HL-60 (cell line): ENCODE results near the gene SGK1.

Experiments
- DNase-seq, 2 experiments: peaks; one replicate each; pipeline ENCODE4 v3.0.0-alpha.2; 2010 to 2020; ENCODE audit warnings: low read depth in 1 of 2, low spot score in 1 of 2
- H3K27ac ChIP-seq: fragments of 250-450 bp; sonication (Bioruptor Pico); replicated peaks from 2 replicates; pipeline ENCODE4 v1.5.1; 2020; ENCODE audit warnings: mild to moderate bottlenecking, moderate library complexity
- H3K27me3 ChIP-seq: fragments of 250-450 bp; sonication (Bioruptor Pico); 2 replicates; pipeline ENCODE4 v1.5.1; 2021; ENCODE audit warnings: mild to moderate bottlenecking, moderate library complexity; ENCODE audit not compliant: insufficient read depth, poor library complexity, severe bottlenecking
- H3K4me3 ChIP-seq: replicated peaks from 2 replicates; pipeline ENCODE4 v1.5.1; 2011; ENCODE audit warnings: mild to moderate bottlenecking, control low read depth, low read length; ENCODE audit not compliant: insufficient read depth
- GABPA ChIP-seq: IDR thresholded peaks from 2 replicates; pipeline ENCODE4 v1.6.1; 2012; ENCODE audit warnings: low read depth
- POLR2AphosphoS5 ChIP-seq: IDR thresholded peaks from 2 replicates; pipeline ENCODE4 v1.6.1; 2012; ENCODE audit warnings: low read depth
- SPI1 ChIP-seq: IDR thresholded peaks from 2 replicates; pipeline ENCODE4 v1.6.1; 2012; ENCODE audit warnings: low read depth, mild to moderate bottlenecking, borderline replicate concordance
- TF ChIP-seq, protein P1 (sequence below): IDR thresholded peaks from one replicate; pipeline ENCODE4 v1.5.1; 2011; ENCODE audit warnings: low read length, control low read depth, inconsistent platforms; ENCODE audit not compliant: insufficient read depth
- TF ChIP-seq, protein P2 (sequence below): IDR thresholded peaks from 2 replicates; pipeline ENCODE4 v1.6.1; 2012; ENCODE audit warnings: low read depth; ENCODE audit not compliant: insufficient replicate concordance

SGK1 gene

DNA sequence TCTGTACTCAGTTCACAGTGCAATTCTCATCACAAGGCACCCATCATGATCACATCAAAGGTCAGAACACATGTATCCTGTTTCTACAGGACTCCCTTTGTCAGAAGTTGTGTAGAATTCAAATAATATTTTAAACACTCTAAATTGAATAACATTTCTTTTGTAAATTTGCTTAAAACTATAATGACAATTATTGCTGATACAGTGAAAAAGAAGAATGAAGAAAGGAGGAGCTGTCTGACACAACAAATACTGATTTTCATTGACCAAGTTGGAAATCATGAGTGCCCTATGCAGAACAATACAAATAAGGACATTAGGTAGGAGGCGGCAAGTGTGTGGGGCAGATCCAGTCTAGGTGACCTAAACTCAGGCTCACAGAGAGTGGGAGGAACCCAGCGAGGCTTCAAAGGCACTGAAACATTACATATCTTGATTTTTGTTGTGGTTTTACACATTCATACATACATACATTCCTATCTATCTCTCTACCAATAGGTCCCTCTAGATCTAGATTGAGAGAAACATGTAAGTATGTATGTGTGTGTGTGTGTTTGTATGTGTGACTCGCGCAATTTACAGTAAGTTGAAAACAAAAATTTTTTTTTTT is 186.3 kb downstream of the SGK1 start:
- TF ChIP-seq, protein P1, sequence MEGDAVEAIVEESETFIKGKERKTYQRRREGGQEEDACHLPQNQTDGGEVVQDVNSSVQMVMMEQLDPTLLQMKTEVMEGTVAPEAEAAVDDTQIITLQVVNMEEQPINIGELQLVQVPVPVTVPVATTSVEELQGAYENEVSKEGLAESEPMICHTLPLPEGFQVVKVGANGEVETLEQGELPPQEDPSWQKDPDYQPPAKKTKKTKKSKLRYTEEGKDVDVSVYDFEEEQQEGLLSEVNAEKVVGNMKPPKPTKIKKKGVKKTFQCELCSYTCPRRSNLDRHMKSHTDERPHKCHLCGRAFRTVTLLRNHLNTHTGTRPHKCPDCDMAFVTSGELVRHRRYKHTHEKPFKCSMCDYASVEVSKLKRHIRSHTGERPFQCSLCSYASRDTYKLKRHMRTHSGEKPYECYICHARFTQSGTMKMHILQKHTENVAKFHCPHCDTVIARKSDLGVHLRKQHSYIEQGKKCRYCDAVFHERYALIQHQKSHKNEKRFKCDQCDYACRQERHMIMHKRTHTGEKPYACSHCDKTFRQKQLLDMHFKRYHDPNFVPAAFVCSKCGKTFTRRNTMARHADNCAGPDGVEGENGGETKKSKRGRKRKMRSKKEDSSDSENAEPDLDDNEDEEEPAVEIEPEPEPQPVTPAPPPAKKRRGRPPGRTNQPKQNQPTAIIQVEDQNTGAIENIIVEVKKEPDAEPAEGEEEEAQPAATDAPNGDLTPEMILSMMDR = no peak
- TF ChIP-seq POLR2AphosphoS5 (no peak), GABPA (no peak), SPI1 (no peak)
- TF ChIP-seq, protein P2, sequence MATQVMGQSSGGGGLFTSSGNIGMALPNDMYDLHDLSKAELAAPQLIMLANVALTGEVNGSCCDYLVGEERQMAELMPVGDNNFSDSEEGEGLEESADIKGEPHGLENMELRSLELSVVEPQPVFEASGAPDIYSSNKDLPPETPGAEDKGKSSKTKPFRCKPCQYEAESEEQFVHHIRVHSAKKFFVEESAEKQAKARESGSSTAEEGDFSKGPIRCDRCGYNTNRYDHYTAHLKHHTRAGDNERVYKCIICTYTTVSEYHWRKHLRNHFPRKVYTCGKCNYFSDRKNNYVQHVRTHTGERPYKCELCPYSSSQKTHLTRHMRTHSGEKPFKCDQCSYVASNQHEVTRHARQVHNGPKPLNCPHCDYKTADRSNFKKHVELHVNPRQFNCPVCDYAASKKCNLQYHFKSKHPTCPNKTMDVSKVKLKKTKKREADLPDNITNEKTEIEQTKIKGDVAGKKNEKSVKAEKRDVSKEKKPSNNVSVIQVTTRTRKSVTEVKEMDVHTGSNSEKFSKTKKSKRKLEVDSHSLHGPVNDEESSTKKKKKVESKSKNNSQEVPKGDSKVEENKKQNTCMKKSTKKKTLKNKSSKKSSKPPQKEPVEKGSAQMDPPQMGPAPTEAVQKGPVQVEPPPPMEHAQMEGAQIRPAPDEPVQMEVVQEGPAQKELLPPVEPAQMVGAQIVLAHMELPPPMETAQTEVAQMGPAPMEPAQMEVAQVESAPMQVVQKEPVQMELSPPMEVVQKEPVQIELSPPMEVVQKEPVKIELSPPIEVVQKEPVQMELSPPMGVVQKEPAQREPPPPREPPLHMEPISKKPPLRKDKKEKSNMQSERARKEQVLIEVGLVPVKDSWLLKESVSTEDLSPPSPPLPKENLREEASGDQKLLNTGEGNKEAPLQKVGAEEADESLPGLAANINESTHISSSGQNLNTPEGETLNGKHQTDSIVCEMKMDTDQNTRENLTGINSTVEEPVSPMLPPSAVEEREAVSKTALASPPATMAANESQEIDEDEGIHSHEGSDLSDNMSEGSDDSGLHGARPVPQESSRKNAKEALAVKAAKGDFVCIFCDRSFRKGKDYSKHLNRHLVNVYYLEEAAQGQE = no peak
- no peak overlapping the region for H3K27ac ChIP-seq
- no peak for DNase-seq

DNA sequence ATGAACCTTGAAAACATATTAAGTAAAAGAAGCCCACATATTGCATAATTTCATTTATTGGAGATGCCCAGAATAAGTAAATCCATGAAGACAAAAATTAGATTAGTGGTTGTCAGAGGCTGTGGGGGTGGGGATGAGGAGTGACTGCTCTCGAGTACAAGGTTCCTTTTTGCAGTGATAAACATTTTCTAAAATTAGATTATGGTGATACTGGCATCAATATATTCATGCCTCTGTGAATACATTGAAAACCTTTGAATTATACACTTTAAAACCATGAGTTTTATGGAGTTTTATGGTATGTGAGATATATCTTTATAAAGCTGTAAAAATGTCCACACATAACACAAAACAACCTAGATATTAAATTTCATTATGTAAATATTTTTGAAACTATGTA is 189.8 kb downstream of the SGK1 start:
- no peak for DNase-seq
- TF ChIP-seq SPI1 (no peak), POLR2AphosphoS5 (no peak), GABPA (no peak)
- TF ChIP-seq, protein P1 = no peak
- TF ChIP-seq, protein P2 = no peak
- no peak overlapping the region for H3K27ac ChIP-seq
- H3K4me3 ChIP-seq = no peak overlapping the region
- peaks cover under 1% of the 10 kb centered on the region for H3K27me3 ChIP-seq

More for the DNA sequence above, 186.3 kb downstream of the SGK1 start:
- Histone ChIP-seq H3K4me3 (no peak overlapping the region), H3K27me3 (no peaks in the 10 kb centered on the region)

DNA sequence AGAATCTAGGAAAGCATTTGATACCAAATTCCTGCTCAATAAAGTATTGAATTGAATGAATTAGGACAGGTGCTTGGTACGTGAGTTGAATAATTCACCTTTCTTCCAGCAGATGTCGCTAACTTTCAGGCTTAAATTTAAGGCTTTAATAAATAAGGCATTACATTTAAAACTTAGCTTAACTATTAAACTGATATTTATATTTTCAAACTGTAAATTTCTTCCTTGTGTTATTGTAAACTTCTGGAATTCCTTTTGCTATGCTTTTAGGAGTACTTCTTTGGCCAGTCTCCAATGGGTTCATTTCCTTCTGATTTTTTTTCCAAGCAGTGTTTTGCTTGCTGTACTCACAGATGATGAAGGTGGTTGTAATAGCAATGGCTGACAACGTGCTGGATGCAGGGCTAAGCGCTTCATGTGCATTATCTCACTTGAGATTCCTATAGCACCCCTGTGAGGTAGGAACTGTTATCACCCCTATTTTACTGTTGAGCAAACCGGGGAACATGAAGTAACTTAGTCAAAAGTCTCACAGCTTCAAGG is 194.2 kb downstream of the SGK1 start:
- no peak for DNase-seq
- Histone ChIP-seq H3K4me3 (no peak overlapping the region), H3K27ac (no peak overlapping the region), H3K27me3 (peaks cover 2% of the 10 kb centered on the region)
- TF ChIP-seq, protein P1 = peak; percentile 23
- TF ChIP-seq, protein P2 = no peak
